ENCODE data around the gene SLC34A2. TPM values are rescaled to one million over a fixed set of nuclear protein-coding genes. Genes with fewer than 3 reads are reported as not detected.

Gene SLC34A2
- total RNA-seq, 4 donors from 2014 or later = 0.42 to 1.7 (median 0.63) TPM; not detected in 1

DNA sequence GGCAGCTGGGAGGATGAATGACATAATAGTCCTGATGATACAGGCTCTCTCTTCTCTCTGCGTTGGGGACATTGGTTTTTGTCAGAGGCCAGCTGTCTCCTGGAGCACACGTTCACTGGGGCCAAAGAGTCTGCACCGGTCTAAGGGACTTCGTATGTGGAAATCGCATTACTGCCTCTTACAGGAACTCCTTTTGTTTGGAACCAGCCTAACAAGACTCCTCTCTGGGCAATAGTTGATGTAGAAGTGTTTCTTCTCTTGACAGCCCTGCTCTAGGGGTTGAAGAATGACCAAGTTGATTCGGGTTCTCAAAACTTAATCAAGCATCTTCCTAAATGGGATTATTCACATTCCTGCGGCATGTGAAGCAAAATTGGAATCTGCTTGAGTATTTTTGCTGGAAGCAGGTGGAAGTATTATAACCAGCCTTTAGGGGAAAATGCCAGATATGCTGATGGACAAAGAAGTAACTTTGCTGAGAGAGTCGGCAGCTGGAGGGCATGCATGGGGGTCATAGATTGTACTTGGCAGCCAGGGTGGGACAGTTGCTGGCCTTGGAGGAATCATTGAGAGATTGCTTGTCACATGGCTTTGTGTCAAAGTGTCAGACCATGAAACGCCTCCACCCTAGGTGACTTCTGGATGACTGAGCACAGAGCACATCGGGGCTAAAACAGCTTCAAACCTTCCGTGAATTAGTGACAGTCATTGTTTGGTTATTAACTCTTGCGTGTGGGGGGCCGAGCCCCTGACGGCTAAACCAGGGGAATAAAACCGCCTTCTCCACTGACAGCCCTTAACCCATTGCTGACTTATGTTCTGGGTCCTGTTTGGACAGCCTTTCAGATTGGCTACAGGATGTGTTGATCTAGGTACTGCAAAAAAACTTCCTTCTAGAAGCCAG lies 34.4 kb upstream of the SLC34A2 start:
- TF ChIP-seq EP300 (IDR thresholded peaks at IDR 0.05) = no peak
- no peak for TF ChIP-seq POLR2A (IDR thresholded peaks at IDR 0.05; ENCODE audit: low read depth)
- TF ChIP-seq POLR2AphosphoS5 (IDR thresholded peaks at IDR 0.05) = no peak
- no peak for TF ChIP-seq CTCF (IDR thresholded peaks at IDR 0.05)
- Histone ChIP-seq H3K9me3 (no peaks in the 10 kb centered on the region), H3K36me3 (no peaks in the 10 kb centered on the region), H3K4me3 (no peak overlapping the region), H3K4me1 (no peaks in the 10 kb centered on the region), H3K27ac (replicated peaks in 1 of 4) (no peak overlapping the region), H3K27me3 (peaks cover 0 to 21% (median 0%) of the 10 kb centered on the region in 4 donors)
- DNase-seq (ENCODE audit: extremely low spot score) = no peak
- intact Hi-C loops (cut with DNase I) = no loop called here
- WGBS = 39% methylated on average over 15 of the region's 15 CpGs

DNA sequence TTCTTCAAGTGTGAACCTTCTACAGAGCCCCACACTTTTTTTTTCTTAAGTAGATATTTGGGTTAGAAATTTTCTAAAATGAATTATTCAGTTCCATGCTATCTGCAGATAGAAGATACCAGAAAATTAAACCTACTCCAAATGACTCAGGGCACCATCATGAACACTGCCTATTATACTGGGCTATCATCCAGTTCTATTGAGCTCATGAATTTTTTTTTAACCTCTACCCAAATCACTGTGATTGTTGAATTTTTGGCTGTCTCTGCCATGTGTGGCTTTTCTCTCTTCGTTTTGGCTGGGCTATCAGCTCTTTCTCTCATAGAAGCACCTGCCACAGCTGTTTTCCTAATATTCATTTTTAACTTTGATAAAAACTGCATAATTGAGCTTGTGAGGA lies 31.0 kb upstream of the SLC34A2 start:
- Histone ChIP-seq H3K4me3 (no peak overlapping the region), H3K9me3 (no peaks in the 10 kb centered on the region), H3K36me3 (no peaks in the 10 kb centered on the region), H3K4me1 (no peaks in the 10 kb centered on the region), H3K27me3 (peaks cover 0 to 17% (median 0%) of the 10 kb centered on the region in 4 donors), H3K27ac (replicated peaks in 1 of 4) (no peak overlapping the region)
- TF ChIP-seq EP300 (IDR thresholded peaks at IDR 0.05) (no peak), POLR2AphosphoS5 (IDR thresholded peaks at IDR 0.05) (no peak), CTCF (IDR thresholded peaks at IDR 0.05) (no peak), POLR2A (IDR thresholded peaks at IDR 0.05; ENCODE audit: low read depth) (no peak)
- intact Hi-C loops (cut with DNase I) = no loop called here
- WGBS = 24% methylated on average over 1 of the region's 1 CpG
- DNase-seq (ENCODE audit: extremely low spot score) = no peak

- Histone ChIP-seq H3K9me3 (peaks cover 0 to under 1% (median 0%) of the 10 kb centered on the region in 4 donors), H3K27me3 (peaks cover 0 to 11% (median 0%) of the 10 kb centered on the region in 4 donors), H3K4me1 (no peaks in the 10 kb centered on the region), H3K4me3 (no peak overlapping the region), H3K36me3 (no peaks in the 10 kb centered on the region), H3K27ac (replicated peaks in 1 of 4) (no peak overlapping the region)
- no peak for TF ChIP-seq CTCF (IDR thresholded peaks at IDR 0.05)
- intact Hi-C loops (cut with DNase I) = no loop called here
- 90% methylated on average over 2 of the region's 2 CpGs for WGBS
- no peak for DNase-seq (ENCODE audit: extremely low spot score)
Observed at GRCh38 chr4:25628451-25628850, 27.2 kb upstream of the SLC34A2 start.

- H3K27me3 ChIP-seq = peaks cover 0 to 4% (median 0%) of the 10 kb centered on the region in 4 donors
- no peaks in the 10 kb centered on the region for H3K4me1 ChIP-seq
- no peak overlapping the region for H3K4me3 ChIP-seq
- TF ChIP-seq POLR2AphosphoS5 (IDR thresholded peaks at IDR 0.05) (no peak), CTCF (IDR thresholded peaks at IDR 0.05) (no peak), EP300 (IDR thresholded peaks at IDR 0.05) (no peak), POLR2A (IDR thresholded peaks at IDR 0.05; ENCODE audit: low read depth) (no peak)
- no peak for DNase-seq (ENCODE audit: extremely low spot score)
- WGBS = 77% methylated on average over 4 of the region's 4 CpGs
- no peak overlapping the region for H3K27ac ChIP-seq (replicated peaks in 1 of 4)
- intact Hi-C loops (cut with DNase I) = no loop called here
- no peaks in the 10 kb centered on the region for H3K36me3 ChIP-seq
- peaks cover 0 to 4% (median 0%) of the 10 kb centered on the region in 4 donors for H3K9me3 ChIP-seq
Observed at GRCh38 chr4:25632135-25632534, 23.5 kb upstream of the SLC34A2 start.

Measured in esophagus muscularis mucosa (tissue), 4 donors.